WTC11 (cell line): Measurements from ENCODE around the gene IRAK4. TPM values are rescaled to one million over a fixed set of nuclear protein-coding genes. Genes with fewer than 3 reads are reported as not detected.

Experiments
- ATAC-seq: fragments of 200-7000 bp; cut with Tn5 transposase; 2 replicates; pipeline ENCODE4 v1.10.0; 2021; ENCODE audit warnings: mild to moderate bottlenecking, moderate library complexity
- CTCF ChIA-PET: fragments of 300-600 bp; sonication (Branson Sonifier 250); formaldehyde crosslinking; loops from one replicate; lab custom pipeline; 2021; ENCODE audit warnings: antibody characterized with exemption; lab: Charles Lee
- POLR2A ChIA-PET: fragments of 350-600 bp; sonication (Branson Sonifier 250); formaldehyde crosslinking; loops from one replicate; lab custom pipeline; 2021; ENCODE audit warnings: antibody characterized with exemption; lab: Charles Lee
- DNase-seq: peaks from one replicate; pipeline ENCODE4 v3.0.0; 2021; ENCODE audit warnings: low spot score
- H3K27ac Mint-ChIP-seq: 2 replicates; pipeline ENCODE4 v1.8.0; 2021; ENCODE audit warnings: mixed read lengths
- H3K27me3 Mint-ChIP-seq: 2 replicates; pipeline ENCODE4 v1.8.0; 2021; ENCODE audit warnings: low read depth, mild to moderate bottlenecking, moderate library complexity, mixed read lengths
- H3K36me3 Mint-ChIP-seq: 2 replicates; pipeline ENCODE4 v1.8.0; 2021; ENCODE audit warnings: mixed read lengths
- H3K4me1 Mint-ChIP-seq: 2 replicates; pipeline ENCODE4 v1.8.0; 2022; ENCODE audit warnings: mixed read lengths
- H3K4me3 Mint-ChIP-seq: 2 replicates; pipeline ENCODE4 v1.8.0; 2021; ENCODE audit warnings: mild to moderate bottlenecking, moderate library complexity, mixed read lengths
- H3K9me3 Mint-ChIP-seq: 2 replicates; pipeline ENCODE4 v1.8.0; 2021; ENCODE audit warnings: mixed read lengths
- ATF1 ChIP-seq: sonication (generic); formaldehyde crosslinking; IDR thresholded peaks from 2 replicates; pipeline ENCODE4 v1.8.1; 2023; ENCODE audit warnings: mild to moderate bottlenecking, moderate library complexity, missing genetic modification reagents
- EMX1 ChIP-seq: fragments of 250-450 bp; sonication (Bioruptor Pico); IDR thresholded peaks from 2 replicates; pipeline ENCODE4 v1.8.0; 2021; ENCODE audit warnings: mild to moderate bottlenecking
- FOXK1 ChIP-seq: sonication (generic); formaldehyde crosslinking; IDR thresholded peaks from 2 replicates; pipeline ENCODE4 v1.8.0; 2022; ENCODE audit warnings: mild to moderate bottlenecking, moderate library complexity, missing genetic modification reagents
- HMGA2 ChIP-seq: fragments of 250-450 bp; sonication (Bioruptor Pico); IDR thresholded peaks from 2 replicates; pipeline ENCODE4 v1.4.0; 2021; ENCODE audit warnings: mild to moderate bottlenecking, moderate library complexity
- IRF2 ChIP-seq: sonication (generic); formaldehyde crosslinking; IDR thresholded peaks from 2 replicates; pipeline ENCODE4 v1.8.0; 2022; ENCODE audit warnings: low read depth, missing genetic modification reagents, borderline replicate concordance
- KAT7 ChIP-seq: sonication (generic); formaldehyde crosslinking; IDR thresholded peaks from 2 replicates; pipeline ENCODE4 v1.8.1; 2023; ENCODE audit warnings: missing genetic modification reagents, mild to moderate bottlenecking, borderline replicate concordance
- MXD4 ChIP-seq: fragments of 250-450 bp; sonication (Bioruptor Pico); IDR thresholded peaks from 2 replicates; pipeline ENCODE4 v1.8.0; 2021; ENCODE audit warnings: mild to moderate bottlenecking, moderate library complexity, borderline replicate concordance
- NFE2L1 ChIP-seq: sonication (generic); formaldehyde crosslinking; IDR thresholded peaks from 2 replicates; pipeline ENCODE4 v1.8.1; 2023; ENCODE audit warnings: missing genetic modification reagents
- OVOL2 ChIP-seq: fragments of 250-450 bp; sonication (Bioruptor Pico); IDR thresholded peaks from 2 replicates; pipeline ENCODE4 v1.9.0; 2021; ENCODE audit warnings: mild to moderate bottlenecking, borderline replicate concordance
- SMAD3 ChIP-seq: sonication (generic); formaldehyde crosslinking; IDR thresholded peaks from 2 replicates; pipeline ENCODE4 v1.8.0; 2022; ENCODE audit warnings: missing genetic modification reagents, mild to moderate bottlenecking, borderline replicate concordance
- SMAD4 ChIP-seq: sonication (generic); formaldehyde crosslinking; IDR thresholded peaks from 2 replicates; pipeline ENCODE4 v1.8.0; 2022; ENCODE audit warnings: mild to moderate bottlenecking, missing genetic modification reagents
- SOX15 ChIP-seq: fragments of 250-450 bp; sonication (Bioruptor Pico); IDR thresholded peaks from 2 replicates; pipeline ENCODE4 v1.9.0; 2021; ENCODE audit warnings: mild to moderate bottlenecking
- STAT6 ChIP-seq: sonication (generic); formaldehyde crosslinking; conservative IDR thresholded peaks from 2 replicates; pipeline ENCODE4 v1.8.1; 2023; ENCODE audit warnings: mild to moderate bottlenecking, low read depth, missing genetic modification reagents, moderate library complexity
- ZNF281 ChIP-seq: sonication (generic); formaldehyde crosslinking; IDR thresholded peaks from 2 replicates; pipeline ENCODE4 v1.8.0; 2023; ENCODE audit warnings: mild to moderate bottlenecking, missing genetic modification reagents
- ZNF396 ChIP-seq: fragments of 250-450 bp; sonication (Bioruptor Pico); IDR thresholded peaks from 2 replicates; pipeline ENCODE4 v1.8.0; 2021; ENCODE audit warnings: mild to moderate bottlenecking, moderate library complexity, borderline replicate concordance
- ZNF671 ChIP-seq: fragments of 250-450 bp; sonication (Bioruptor Pico); IDR thresholded peaks from 2 replicates; pipeline ENCODE4 v1.8.0; 2021; ENCODE audit warnings: mild to moderate bottlenecking
- total RNA-seq: library from RNA; stranded (reverse); gene quantifications from 3 replicates; pipeline ENCODE4 v1.2.3, GENCODE V29; 2021
- TF ChIP-seq, protein P1 (sequence below): sonication (generic); formaldehyde crosslinking; IDR thresholded peaks from 2 replicates; pipeline ENCODE4 v1.8.1; 2022; ENCODE audit warnings: mild to moderate bottlenecking, missing genetic modification reagents, moderate library complexity, borderline replicate concordance
- TF ChIP-seq, protein P2 (sequence below): sonication (generic); formaldehyde crosslinking; conservative IDR thresholded peaks from 2 replicates; pipeline ENCODE4 v1.8.1; 2022; ENCODE audit warnings: mild to moderate bottlenecking, missing genetic modification reagents
- TF ChIP-seq, protein P3 (sequence below): sonication (generic); formaldehyde crosslinking; IDR thresholded peaks from 2 replicates; pipeline ENCODE4 v1.8.0; 2022; ENCODE audit warnings: missing genetic modification reagents
- TF ChIP-seq, protein P4 (sequence below): sonication (generic); formaldehyde crosslinking; IDR thresholded peaks from 2 replicates; pipeline ENCODE4 v1.8.0; 2022; ENCODE audit warnings: mild to moderate bottlenecking, missing genetic modification reagents
- TF ChIP-seq, protein P5 (sequence below): sonication (generic); formaldehyde crosslinking; IDR thresholded peaks from 2 replicates; pipeline ENCODE4 v1.8.1; 2022; ENCODE audit warnings: mild to moderate bottlenecking, moderate library complexity, missing genetic modification reagents

IRAK4 gene
- total RNA-seq, 1 experiment from 2014 or later = 6.5 TPM

GRCh38 chr12:43728698-43729097 lies 30.1 kb upstream of the IRAK4 start:
- H3K4me3 Mint-ChIP-seq = no peak overlapping the region
- no peak for TF ChIP-seq KAT7 (CRISPR knock-in tag)
- no peak for TF ChIP-seq HMGA2 (CRISPR knock-in tag)
- TF ChIP-seq ZNF281 (CRISPR knock-in tag) = no peak
- TF ChIP-seq OVOL2 = no peak
- no peak for TF ChIP-seq ZNF671
- no peak for TF ChIP-seq EMX1 (CRISPR knock-in tag)
- no peak for TF ChIP-seq SMAD3 (CRISPR knock-in tag)
- TF ChIP-seq ZNF396 (CRISPR knock-in tag) = no peak
- TF ChIP-seq SOX15 (CRISPR knock-in tag) = no peak
- TF ChIP-seq STAT6 (CRISPR knock-in tag) = no peak
- no peak for TF ChIP-seq NFE2L1 (CRISPR knock-in tag)
- TF ChIP-seq, protein P1, sequence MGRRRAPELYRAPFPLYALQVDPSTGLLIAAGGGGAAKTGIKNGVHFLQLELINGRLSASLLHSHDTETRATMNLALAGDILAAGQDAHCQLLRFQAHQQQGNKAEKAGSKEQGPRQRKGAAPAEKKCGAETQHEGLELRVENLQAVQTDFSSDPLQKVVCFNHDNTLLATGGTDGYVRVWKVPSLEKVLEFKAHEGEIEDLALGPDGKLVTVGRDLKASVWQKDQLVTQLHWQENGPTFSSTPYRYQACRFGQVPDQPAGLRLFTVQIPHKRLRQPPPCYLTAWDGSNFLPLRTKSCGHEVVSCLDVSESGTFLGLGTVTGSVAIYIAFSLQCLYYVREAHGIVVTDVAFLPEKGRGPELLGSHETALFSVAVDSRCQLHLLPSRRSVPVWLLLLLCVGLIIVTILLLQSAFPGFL (CRISPR knock-in tag) = no peak
- no peak for TF ChIP-seq MXD4
- TF ChIP-seq, protein P2, sequence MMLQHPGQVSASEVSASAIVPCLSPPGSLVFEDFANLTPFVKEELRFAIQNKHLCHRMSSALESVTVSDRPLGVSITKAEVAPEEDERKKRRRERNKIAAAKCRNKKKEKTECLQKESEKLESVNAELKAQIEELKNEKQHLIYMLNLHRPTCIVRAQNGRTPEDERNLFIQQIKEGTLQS = no peak
- TF ChIP-seq, protein P3, sequence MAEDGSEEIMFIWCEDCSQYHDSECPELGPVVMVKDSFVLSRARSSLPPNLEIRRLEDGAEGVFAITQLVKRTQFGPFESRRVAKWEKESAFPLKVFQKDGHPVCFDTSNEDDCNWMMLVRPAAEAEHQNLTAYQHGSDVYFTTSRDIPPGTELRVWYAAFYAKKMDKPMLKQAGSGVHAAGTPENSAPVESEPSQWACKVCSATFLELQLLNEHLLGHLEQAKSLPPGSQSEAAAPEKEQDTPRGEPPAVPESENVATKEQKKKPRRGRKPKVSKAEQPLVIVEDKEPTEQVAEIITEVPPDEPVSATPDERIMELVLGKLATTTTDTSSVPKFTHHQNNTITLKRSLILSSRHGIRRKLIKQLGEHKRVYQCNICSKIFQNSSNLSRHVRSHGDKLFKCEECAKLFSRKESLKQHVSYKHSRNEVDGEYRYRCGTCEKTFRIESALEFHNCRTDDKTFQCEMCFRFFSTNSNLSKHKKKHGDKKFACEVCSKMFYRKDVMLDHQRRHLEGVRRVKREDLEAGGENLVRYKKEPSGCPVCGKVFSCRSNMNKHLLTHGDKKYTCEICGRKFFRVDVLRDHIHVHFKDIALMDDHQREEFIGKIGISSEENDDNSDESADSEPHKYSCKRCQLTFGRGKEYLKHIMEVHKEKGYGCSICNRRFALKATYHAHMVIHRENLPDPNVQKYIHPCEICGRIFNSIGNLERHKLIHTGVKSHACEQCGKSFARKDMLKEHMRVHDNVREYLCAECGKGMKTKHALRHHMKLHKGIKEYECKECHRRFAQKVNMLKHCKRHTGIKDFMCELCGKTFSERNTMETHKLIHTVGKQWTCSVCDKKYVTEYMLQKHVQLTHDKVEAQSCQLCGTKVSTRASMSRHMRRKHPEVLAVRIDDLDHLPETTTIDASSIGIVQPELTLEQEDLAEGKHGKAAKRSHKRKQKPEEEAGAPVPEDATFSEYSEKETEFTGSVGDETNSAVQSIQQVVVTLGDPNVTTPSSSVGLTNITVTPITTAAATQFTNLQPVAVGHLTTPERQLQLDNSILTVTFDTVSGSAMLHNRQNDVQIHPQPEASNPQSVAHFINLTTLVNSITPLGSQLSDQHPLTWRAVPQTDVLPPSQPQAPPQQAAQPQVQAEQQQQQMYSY = no peak
- TF ChIP-seq ATF1 (CRISPR knock-in tag) = no peak
- TF ChIP-seq SMAD4 = no peak
- peaks cover 3% of the 10 kb centered on the region; the same call in 1 of the 2 replicates for H3K36me3 Mint-ChIP-seq
- ChIA-PET POLR2A (no interaction called here), CTCF (no interaction called here)
- H3K4me1 Mint-ChIP-seq = peaks cover 5% of the 10 kb centered on the region
- H3K9me3 Mint-ChIP-seq = no peaks in the 10 kb centered on the region
- H3K27me3 Mint-ChIP-seq = no peaks in the 10 kb centered on the region
- H3K27ac Mint-ChIP-seq = no peak overlapping the region
- DNase-seq = no peak
- ATAC-seq = no peak

- Mint-ChIP-seq H3K4me1 (no peaks in the 10 kb centered on the region), H3K27me3 (no peaks in the 10 kb centered on the region), H3K4me3 (no peak overlapping the region), H3K36me3 (peaks cover 3% of the 10 kb centered on the region; the same call in 1 of the 2 replicates), H3K27ac (no peak overlapping the region), H3K9me3 (no peaks in the 10 kb centered on the region)
- no peak for DNase-seq
- ATAC-seq = no peak
- ChIA-PET POLR2A (no interaction called here), CTCF (no interaction called here)
- TF ChIP-seq, protein P4, sequence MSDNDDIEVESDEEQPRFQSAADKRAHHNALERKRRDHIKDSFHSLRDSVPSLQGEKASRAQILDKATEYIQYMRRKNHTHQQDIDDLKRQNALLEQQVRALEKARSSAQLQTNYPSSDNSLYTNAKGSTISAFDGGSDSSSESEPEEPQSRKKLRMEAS (CRISPR knock-in tag) = no peak
- TF ChIP-seq, protein P5, sequence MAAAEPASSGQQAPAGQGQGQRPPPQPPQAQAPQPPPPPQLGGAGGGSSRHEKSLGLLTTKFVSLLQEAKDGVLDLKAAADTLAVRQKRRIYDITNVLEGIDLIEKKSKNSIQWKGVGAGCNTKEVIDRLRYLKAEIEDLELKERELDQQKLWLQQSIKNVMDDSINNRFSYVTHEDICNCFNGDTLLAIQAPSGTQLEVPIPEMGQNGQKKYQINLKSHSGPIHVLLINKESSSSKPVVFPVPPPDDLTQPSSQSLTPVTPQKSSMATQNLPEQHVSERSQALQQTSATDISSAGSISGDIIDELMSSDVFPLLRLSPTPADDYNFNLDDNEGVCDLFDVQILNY (CRISPR knock-in tag) = no peak
- TF ChIP-seq SOX15 (CRISPR knock-in tag) (no peak), SMAD3 (CRISPR knock-in tag) (no peak), IRF2 (no peak), FOXK1 (CRISPR knock-in tag) (no peak)
Measured at GRCh38 chr12:43730283-43730682, 28.5 kb upstream of the IRAK4 start.
